Medulla oblongata (tissue), 1 donor: ENCODE results near the gene SLN.
"Not testable (repeated sequence)": the region's sequence is repeated elsewhere in the genome, so short reads cannot be mapped to it uniquely, and the experiment has no call there.

Source experiments
- DNase-seq: peaks from one replicate; pipeline ENCODE4 v3.0.0-alpha.2; 2015; ENCODE audit errors: extremely low spot score

Gene SLN

DNA sequence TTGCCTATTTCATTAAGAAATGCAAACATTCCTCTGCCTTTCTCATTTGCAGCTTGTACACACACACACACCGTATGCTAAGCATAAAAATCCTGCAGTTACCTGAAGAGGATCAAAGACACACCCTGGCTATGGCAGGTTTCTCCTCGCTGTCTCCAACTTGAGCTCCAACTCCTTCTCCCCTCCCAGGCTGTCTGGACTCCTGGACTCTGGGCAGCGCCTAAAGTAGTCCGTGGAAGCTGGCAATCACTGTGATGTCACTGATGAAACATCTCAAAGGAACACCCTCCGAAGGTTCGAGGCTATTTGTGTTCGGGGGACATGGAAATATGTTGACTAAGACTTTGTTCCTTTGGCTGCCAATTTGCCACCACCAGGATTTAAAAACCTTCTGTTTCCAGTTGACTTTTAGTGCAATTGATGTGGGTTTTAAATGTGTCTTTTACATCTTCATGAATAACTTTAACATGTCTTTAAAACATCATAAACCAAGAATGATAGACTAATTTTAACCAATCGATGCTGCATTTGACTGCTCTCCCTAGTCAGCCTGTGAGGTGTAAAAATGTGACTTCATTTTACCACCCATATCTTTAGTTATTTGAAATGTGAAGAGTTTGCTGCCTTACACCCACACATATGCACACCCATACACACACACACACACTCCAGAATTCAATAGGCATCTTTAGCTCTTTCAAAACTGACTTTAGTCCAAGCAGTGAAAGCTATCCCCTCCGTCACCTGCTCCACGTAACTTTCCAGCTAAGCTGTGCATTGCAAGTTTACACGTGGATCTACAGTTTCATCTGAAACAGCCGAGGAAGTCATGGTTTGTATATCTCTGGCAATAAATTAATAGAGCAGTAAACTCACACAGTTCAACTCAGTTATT, at the start of gene SLN:
Gene SLN, minus strand, starts transcription at position 196 of the 895 bp plus-strand sequence.
- no peak for DNase-seq

DNA sequence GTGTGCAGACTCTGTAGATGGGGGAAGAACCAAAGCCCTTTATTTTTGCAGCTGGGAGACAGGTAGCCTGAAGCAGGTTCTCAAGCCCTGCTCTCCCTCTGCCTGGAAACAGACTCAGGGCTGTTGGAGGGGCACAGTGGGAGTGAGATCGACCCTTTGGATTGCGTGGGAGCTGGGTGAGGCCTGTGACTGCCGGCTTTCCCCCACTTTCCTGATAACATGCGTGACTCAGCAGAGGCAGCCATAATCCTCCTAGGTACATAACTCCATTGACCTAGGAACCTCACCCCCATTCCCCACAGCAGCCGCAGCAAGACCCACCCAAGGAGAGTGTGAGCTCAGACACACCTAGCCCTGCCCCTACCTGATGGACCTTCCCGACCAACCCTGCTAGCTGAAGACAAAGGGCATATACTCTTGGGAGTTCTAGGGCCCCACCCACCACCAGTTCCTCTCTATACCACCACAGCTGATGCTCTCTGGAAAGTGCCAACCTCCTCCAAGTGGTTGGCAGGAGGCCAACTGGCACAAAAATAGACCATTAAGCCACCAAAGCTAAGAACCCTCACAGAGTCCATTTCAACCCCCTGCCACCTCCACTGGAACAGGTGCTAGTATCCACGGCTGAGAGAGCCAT, 47.0 kb upstream of the SLN start:
- not testable (repeated sequence) for DNase-seq

DNA sequence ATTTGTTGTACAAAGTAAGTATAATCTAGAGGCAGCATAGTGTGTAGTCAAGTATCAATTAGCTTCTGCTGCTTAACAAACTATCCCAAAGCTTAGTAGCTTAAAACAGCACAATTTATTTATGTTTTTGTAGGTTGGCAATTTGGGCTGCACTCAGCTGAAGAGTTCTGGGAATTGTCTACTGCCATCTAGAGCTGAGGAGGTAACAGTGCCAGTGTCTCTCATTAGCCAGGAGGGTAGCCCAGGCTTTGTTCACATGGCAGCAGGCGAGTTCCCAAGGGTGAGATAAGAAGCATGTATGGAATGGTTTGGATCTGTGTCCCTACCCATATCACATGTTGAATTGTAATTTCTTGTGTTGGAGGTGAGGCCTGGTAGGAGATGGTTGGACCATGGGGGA, 45.8 kb upstream of the SLN start:
- DNase-seq: no peak

DNA sequence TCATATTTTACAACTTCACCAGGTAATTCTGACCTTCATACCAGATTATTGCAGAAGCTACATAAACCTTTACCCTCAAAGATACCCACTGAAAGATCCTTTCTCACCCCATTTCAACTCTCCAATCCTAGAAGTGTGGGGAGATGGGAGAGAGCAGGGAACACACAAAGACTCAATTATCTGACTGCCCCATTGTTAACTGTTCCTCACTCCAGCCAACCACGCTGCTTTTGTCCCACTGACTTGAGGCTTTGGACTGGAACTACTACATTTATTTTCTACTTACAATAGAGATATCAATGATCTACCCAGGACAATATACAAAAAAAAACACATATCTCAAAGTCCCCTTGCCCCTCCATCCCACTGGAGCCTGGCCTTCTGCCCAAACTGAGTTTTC, 44.7 kb upstream of the SLN start:
- peak; percentile 58 for DNase-seq

DNA sequence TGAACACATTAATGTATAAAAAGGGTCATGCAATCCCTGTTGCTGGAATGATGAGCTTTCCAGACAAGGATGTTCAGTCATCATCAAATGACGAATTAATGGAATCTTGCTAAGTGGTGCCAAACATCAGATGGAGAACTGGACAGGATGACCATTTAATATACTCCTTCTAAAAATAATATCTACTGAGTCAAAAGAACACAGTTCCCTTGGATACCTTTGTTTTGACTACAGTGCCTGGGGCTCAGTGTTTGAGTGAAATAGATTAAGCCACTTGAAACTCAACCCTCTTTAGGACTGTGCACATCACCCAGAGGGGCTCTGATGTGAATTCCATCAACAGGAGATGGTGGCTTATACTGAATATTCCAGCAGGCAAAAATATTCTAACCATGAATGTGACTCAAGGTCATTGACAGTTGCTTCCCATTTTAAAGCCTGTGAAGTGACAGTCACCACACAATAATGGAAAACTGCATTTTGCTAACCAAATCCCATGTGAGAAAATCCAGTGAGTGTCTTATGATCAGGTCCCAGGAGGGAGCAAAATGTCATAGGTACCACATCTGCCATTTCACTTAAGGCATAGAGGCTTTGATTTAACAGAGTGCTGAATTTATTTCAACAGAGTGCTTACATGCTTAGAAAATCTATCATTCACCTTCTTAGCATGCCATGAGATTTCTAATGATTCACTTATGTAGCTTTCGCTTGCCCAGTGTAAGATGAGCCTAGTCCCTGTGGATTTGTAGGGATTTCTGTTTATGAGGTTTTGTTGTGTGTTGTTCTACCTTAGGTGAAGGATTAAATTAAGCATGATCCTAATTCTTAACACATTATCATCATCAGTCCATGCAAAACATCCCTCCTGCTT, 41.3 kb upstream of the SLN start:
- no peak for DNase-seq

DNA sequence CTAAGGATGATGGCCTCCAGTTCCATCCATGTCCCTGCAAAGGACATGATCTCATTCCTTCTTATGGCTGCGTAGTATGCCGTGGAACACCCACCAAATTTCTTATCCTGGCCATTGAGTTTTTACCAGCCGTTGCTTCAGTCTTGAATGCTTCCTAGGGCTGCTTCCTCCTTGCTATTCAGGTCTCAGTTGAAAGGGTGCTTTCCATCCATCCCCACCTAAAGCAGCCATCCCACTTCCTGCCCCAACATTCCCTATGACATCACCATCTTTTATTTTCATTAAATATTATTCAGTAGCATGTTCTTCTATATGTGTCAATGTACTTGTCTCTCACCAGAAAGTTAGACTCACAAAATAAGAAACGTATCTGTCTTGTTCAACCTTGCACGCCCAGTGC, 40.7 kb upstream of the SLN start:
- DNase-seq: no peak

DNA sequence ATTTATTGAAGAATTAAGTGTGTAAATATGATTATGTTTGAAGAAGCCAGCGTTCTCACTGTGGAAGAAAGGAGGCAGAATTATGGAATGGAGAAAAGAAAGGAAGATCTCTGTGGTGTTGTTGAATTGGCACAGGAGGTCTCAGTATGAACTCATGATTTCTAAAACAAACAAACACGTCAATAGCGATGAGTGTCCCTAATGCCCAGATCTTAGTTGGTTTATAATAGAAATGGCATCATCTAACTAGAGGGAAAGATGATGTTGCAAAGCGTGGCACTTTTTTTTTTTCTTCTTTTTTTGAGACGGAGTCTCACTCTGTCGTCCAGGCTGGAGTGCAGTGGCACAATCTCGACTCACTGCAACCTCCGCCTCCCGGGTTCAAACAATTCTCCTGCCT, 39.2 kb upstream of the SLN start:
- no peak for DNase-seq

DNA sequence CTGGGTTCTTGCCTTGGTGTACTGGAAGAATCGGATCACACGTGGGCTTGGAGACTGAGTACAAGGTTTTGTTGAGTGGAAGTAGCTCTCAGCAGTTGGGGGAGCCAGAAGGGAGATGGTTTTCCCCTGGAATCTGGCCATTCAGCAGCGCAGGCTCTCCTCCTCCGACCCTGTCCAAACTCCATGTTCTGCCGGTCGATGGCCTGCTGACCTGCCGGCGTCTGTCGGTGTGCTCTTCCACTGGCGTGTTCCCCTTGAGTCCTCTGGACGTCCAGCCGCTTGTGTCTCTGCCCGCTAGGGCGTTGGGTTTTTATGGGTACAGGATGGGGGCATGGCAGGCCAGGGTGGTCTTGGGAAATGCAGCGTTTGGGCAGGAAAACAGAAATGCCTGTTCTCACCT, 38.5 kb upstream of the SLN start:
- DNase-seq: no peak

DNA sequence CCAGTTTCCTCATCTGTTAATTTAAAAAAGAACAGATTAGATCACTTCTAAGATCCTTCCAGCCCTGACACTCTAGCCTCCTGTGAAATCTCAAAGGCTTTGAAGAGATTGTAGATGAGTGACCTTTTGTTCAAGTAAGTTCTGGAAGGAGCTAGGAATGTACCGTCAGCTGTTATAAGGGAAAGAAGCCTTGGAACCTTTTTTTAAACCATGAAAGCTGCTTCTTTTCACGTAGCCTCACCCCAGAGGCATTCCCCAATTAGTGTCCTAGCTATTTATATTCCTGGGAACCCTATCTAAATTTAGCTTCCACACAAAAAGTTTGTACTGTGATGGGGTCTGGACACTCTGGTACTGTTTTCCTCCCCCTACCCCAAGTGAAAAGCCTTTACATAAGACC, 35.8 kb upstream of the SLN start:
- DNase-seq: no peak

DNA sequence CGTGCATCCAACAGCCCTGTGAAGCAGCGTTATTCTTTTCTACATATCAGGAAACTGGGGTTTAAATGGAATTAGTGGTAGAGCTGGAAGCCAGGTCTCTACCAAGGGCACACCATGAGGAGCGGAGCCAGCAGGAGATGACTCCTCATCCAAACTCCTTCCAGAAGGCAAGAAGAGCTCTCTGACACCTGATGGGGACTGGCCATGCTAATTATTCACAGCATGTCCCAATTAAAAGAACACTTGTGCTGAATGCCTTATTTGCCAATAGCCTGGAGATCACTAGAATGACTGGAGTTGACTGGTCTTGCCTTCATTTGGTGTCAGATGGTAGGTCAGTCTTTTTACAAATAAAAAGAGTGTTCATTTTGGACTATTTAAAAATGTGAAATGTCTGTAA, 32.9 kb upstream of the SLN start:
- no peak for DNase-seq

DNA sequence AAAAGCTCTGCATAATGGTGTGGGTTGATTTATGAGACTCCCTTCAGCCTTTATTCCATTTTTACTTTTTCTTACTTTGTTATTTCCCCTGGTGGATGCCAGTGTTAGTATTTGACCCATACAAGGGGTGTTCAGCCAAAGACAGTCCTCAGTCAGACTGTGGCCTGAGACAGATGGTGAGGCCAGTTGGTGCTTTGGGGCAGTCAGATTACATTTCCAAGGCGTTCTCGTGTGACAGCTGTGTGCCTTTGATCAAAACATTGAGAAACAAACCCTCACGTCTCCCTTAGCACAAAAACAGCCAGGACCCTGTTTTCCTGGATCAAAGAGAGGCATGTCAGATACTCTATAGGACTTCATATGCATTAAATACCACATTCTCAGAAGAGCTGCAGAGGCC, 31.3 kb upstream of the SLN start:
- DNase-seq: no peak

DNA sequence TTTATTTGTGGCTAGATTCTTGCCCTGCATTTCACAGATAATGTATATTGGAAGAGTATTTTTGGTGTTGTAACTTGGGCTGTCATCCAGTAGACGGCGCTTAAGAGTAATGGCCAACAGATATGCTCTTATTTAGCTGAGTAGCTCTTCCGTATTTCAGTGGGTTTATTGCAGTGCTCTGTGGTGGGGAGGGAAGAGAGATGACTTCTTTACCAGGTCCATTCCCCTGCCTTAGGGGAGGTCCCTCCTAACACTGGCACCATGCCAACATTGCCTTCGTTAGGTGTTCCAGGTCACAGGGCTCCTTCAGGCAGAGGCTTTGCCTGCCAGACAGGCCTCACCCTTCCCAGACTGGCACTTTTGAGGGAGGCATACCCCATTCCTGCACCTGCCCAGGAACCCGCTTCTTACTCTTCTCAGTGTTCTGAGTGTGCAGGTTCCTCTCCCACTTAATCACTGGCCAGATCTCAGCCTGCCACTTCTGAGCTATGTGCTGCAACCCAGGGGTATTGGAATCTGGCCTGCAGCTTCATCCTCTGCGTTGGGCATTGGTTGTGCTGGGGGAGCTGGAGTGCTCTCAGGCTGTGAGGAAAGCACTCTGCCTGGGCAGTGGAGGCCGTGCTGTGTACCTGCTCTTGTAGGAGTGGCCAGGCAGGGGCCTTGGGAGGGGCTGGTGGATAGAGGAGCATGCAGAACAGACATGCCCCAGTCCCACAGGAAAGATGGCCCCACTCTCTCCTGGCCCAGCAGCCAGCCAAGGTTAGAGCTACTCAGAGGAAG, 29.4 kb upstream of the SLN start:
- DNase-seq: no peak

DNA sequence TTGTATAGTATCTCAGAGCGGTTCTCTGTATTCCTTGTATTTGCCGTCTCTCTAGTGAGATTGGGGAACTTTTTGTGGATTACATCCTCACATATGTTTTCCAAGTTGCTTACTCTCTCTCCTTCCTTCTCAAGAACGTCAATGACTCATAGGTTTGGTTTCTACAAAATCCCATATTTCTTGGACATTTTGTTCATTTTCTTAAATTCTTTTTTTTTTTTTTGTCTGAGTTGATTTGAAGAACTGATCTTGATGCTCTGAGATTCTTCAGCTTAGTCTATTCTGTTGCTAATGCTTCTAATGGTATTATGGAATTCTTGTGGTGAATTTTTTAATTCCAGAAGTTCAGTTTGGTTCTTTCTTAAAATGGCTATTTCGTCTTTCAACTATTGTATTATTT, 28.4 kb upstream of the SLN start:
- DNase-seq: no peak

DNA sequence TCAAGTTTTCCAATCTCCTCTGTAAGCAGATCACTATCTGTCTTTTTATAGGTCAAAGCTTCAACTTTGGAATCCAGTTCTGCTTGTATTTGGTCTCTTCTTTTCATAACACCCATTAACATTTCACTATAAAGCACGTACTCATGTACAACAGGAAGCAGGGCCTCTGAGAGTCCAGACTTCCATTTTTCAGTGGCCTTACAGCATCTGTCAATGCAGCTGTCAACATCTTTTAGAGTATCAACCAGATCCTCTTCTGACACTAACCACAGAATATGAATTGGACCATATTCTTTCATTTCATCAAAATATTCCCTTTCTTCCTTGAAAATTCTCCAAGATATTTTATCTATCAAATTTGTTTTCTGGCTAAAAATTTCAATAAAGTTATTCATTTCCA, 24.7 kb upstream of the SLN start:
- no peak for DNase-seq

DNA sequence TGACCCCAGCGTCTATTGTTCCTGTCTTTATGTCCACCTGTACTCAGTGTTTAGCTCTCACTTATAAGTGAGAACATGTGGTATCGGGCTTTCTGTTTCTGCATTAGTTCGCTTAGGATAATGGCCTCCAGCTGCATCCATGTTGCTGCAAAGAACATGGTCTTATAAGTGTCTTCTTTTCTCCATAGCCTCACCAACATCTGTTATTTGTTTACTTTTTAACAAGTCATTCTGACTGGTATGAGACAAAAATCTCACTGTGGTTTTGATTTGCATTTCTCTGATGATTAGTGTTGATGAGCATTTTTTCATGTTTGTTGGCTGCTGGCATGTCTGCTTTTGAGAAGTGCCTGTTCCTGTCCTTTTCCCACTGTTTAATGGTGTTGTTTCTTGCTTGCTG, 21.7 kb upstream of the SLN start:
- DNase-seq: no peak

DNA sequence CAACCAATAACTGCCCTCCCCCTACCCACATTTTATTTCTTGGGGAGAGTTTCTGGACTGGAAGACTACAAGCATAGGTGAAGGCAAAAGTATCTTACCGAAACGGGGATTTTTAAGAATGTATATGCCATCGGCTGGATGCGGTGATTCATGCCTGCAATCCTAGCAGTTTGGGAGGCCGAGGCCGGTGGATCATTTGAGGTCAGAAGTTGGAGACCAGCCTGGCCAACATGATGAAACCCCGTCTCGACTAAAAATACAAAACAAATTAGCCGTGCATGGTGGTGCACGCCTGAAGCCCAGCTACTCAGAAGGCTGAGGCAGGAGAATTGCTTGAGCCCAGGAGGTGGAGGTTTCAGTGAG, 20.8 kb upstream of the SLN start:
- DNase-seq: no peak

DNA sequence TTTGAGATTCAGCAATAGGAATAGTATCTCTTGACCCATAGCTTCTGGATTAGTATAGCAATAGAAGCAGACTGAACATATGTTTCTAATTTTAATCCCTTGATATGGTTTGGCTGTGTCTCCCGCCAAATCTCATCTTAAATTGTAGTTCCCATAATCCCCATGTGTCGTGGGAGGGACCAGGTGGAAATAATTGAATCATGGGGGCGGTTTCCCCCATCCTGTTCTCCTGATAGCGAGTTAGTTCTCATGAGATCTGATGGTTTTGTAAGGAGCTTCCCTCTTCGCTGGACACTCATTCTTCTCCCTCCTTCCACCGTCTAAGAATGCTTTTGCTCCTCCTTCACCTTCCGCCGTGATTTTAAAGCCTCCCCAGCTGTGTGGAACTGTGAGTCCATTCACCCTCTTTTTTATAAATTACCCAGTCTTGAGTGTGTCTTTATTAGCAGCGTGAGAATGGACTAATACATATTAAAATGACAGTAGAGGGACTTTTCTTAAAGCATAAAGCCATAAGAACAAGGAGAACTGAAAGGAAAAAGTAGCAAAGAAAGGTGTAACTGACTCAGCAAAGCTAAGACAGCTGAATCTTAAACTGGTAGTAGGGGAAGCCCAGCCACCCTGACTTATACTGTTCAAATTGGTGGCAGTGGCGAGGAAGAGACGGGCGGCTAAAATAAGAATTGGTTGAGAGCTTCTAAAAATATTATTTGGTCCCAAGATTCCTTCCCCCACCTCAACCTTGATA, 20.3 kb upstream of the SLN start:
- DNase-seq: no peak

DNA sequence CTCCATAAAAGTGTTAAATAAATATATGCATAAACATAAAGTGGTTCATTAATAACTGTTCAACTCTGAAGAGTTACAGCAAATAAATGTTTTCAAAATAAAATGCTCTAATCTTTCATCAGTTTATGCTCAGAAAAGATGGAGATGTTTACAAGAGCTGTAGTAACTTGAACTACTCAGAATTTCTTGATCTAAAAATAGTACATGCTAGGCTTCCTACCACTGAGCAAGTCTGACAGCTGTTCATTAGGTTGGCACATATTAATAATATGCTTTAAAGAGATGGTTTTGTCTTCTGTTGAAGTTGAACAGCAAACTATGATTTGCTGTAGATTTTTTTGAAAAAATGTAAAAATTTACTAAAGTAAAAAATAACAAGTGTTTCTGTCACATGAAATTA, 10.8 kb upstream of the SLN start:
- no peak for DNase-seq

DNA sequence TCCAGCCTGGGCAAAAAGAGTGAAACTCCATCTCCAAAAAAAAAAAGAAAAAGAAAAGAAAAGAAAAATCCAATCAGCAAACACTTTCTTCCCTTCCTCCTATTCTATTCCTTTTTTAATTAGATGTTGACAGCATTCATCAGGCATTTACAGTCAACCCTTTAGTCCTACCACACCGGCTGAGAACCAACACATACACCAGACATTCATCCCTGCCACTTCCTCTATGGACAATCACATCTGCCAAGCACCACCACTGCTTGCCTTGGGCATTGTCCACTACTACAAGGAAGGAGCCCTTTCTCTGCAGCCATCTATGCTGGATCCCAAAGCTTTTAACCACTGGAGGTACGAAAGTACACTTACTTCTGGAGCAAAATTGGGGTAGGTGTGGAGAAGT, 9.4 kb upstream of the SLN start:
- DNase-seq: no peak

DNA sequence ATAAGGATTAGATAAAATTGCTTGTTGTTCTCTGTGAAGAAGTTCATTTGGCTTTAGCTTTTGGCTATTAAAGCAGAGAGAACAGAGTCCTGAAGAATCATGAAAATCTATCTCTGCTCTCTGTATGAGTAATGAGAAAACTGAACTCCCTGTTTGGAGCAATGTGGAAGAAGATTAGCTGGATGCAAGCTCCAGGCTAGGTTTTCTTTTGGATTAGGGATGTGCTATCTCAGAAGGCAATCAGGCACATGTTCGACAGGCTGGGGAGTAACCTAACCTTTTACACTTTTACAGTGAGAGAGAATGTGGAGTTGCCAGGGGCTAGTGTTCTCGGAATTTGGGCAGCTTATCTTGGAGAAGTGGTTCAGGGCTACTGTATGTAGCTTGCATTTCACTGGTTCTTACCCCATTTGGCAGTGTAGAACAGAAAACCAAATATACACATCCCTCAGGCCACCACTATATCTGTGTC, 8.5 kb upstream of the SLN start:
- DNase-seq: no peak
